ENCODE measurements around the gene MBNL1.

Gene MBNL1

GRCh38 chr3:152298393-152299248, 29.9 kb downstream of the MBNL1 start:
- DNase-seq: peak; percentile 33 to 75 (median 53)

- peak in 5 of 6 experiments; percentile 24 to 69 (median 62) for DNase-seq
Measured at GRCh38 chr3:152299249-152299976, 30.7 kb downstream of the MBNL1 start.

GRCh38 chr3:152300029-152300731, 31.5 kb downstream of the MBNL1 start:
- DNase-seq: no peak

GRCh38 chr3:152301745-152302181, 33.0 kb downstream of the MBNL1 start:
- no peak for DNase-seq

GRCh38 chr3:152302521-152303021, 33.8 kb downstream of the MBNL1 start:
- no peak for DNase-seq

- no peak for DNase-seq
Measured at GRCh38 chr3:152304160-152304559, 35.4 kb downstream of the MBNL1 start.

GRCh38 chr3:152305075-152305474, 36.3 kb downstream of the MBNL1 start:
- DNase-seq: no peak

GRCh38 chr3:152307829-152308474, 39.2 kb downstream of the MBNL1 start:
- no peak for DNase-seq

GRCh38 chr3:152308475-152308844, 39.7 kb downstream of the MBNL1 start:
- DNase-seq: no peak

- no peak for DNase-seq
Measured at GRCh38 chr3:152309031-152309430, 40.3 kb downstream of the MBNL1 start.

- peak in 1 of 6 experiments; percentile 19 for DNase-seq
Measured at GRCh38 chr3:152309535-152310307, 41.0 kb downstream of the MBNL1 start.

- no peak for DNase-seq
Measured at GRCh38 chr3:152313430-152313829, 44.7 kb downstream of the MBNL1 start.

GRCh38 chr3:152313914-152314313, 45.2 kb downstream of the MBNL1 start:
- no peak for DNase-seq

- DNase-seq: no peak
Measured at GRCh38 chr3:152314677-152315353, 46.1 kb downstream of the MBNL1 start.

GRCh38 chr3:152315623-152316022, 46.9 kb downstream of the MBNL1 start:
- no peak for DNase-seq

- DNase-seq: no peak
Measured at GRCh38 chr3:152316318-152316717, 47.6 kb downstream of the MBNL1 start.

- DNase-seq: no peak
Measured at GRCh38 chr3:152317184-152317583, 48.5 kb downstream of the MBNL1 start.

GRCh38 chr3:152317956-152318355, 49.2 kb downstream of the MBNL1 start:
- no peak for DNase-seq

GRCh38 chr3:152318512-152318911, 49.8 kb downstream of the MBNL1 start:
- DNase-seq: no peak

GRCh38 chr3:152319256-152319655, 50.5 kb downstream of the MBNL1 start:
- DNase-seq: no peak

All from stimulated activated naive CD4-positive, alpha-beta T cell (primary cell).